Right atrium auricular region (tissue), 2 donors: ENCODE results near the gene CPLX1. TPM values are rescaled to one million over a fixed set of nuclear protein-coding genes. Genes with fewer than 3 reads are reported as not detected.

Source experiments
- DNase-seq: peaks from one replicate; pipeline ENCODE4 v3.0.0-alpha.2; 2019; ENCODE audit warnings: low spot score
- H3K27ac ChIP-seq, 2 donors: fragments of 200-600 bp; sonication (generic); 1 replicate in 1 of 2; 2 replicates in 1 of 2; pipeline ENCODE4 v1.5.1; 2016 to 2019
- H3K27me3 ChIP-seq, 2 donors: fragments of 200-600 bp; sonication (generic); one replicate each; pipeline versions ENCODE4 v1.5.1 to v1.6.0; 2017 to 2019
- H3K36me3 ChIP-seq: fragments of 200-600 bp; sonication (generic); one replicate; pipeline ENCODE4 v1.5.1; 2016
- H3K4me1 ChIP-seq, 2 donors: fragments of 200-600 bp; sonication (generic); one replicate each; pipeline versions ENCODE4 v1.5.1 to v1.6.0; 2017 to 2019
- H3K4me3 ChIP-seq, 2 donors: fragments of 200-600 bp; sonication (generic); 1 replicate in 1 of 2; 2 replicates in 1 of 2; pipeline ENCODE4 v1.5.1; 2017 to 2019; ENCODE audit warnings: mild to moderate bottlenecking in 1 of 2, moderate library complexity in 1 of 2
- H3K9me3 ChIP-seq, 2 donors: fragments of 200-600 bp; sonication (generic); one replicate each; pipeline ENCODE4 v1.5.1; 2019
- total RNA-seq, 2 donors: library from RNA; depleted of rRNA; stranded (reverse); fragments of >200 nt; gene quantifications; one replicate each; pipeline ENCODE4 v1.1.0, GENCODE V29; 2016
- TF ChIP-seq, protein P1 (sequence below), 2 donors: fragments of 200-600 bp; sonication (generic); IDR thresholded peaks; one replicate each; pipeline ENCODE4 v1.5.1; 2019; ENCODE audit warnings: antibody characterized with exemption in 2 of 2

The CPLX1 gene
- total RNA-seq, 2 donors from 2014 or later = 0.98 to 2.3 TPM

DNA sequence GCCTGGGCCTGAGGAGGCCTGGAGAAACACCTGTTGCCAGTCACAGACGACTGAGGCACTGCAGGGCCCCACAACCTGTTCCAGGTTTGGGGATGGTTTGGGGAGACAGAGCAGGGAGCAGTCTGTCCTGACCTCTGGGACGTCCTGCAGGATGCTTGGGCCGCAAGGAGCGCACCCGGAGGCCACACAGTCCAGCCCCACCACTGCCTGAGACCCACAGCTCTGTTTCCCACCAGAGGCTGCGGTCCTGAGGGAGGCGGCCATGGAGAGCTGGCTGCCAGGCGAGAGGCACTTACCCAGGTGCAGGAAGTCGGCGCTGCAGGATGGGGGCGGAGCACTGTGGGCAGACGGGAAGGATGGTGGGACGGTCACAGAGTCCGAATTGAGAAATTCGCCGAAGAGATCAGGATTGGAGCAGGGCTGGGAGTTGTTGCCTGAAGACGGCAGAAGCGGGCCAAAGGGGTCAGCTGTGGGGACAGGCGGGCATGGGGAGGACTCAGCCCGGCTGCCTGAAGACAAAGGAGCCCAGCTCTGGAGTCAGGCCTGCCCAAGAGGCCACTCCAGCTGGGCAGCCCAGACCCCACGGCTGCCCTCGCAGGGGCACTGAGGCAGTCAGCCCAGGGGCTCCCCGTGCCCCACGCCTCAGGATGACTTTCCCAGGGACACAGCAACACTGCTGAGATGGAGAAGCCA lies 40.3 kb upstream of the CPLX1 start:
- no peak for DNase-seq
- TF ChIP-seq, protein P1, sequence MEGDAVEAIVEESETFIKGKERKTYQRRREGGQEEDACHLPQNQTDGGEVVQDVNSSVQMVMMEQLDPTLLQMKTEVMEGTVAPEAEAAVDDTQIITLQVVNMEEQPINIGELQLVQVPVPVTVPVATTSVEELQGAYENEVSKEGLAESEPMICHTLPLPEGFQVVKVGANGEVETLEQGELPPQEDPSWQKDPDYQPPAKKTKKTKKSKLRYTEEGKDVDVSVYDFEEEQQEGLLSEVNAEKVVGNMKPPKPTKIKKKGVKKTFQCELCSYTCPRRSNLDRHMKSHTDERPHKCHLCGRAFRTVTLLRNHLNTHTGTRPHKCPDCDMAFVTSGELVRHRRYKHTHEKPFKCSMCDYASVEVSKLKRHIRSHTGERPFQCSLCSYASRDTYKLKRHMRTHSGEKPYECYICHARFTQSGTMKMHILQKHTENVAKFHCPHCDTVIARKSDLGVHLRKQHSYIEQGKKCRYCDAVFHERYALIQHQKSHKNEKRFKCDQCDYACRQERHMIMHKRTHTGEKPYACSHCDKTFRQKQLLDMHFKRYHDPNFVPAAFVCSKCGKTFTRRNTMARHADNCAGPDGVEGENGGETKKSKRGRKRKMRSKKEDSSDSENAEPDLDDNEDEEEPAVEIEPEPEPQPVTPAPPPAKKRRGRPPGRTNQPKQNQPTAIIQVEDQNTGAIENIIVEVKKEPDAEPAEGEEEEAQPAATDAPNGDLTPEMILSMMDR (IDR thresholded peaks at IDR 0.05) = no peak
- no peak overlapping the region for H3K27ac ChIP-seq

DNA sequence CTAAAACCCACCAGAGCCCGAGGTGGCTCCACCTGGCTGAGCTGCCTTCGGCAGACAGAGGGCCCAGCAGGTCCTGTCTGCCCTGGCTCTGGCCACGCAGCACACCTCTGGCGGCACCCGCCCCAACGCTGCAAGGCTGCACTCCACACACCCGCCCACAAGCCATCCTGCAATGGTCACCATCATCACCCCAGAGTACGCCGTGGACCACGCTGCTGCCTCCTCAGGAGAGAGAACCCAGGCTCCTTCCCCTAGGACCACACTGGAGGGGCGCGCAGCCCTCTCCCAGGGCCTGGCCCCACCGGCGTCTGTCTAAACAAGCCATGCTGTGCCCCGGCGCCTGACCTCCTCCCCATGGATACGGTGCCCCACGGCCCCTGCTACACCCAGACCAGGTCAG lies 39.6 kb upstream of the CPLX1 start:
- no peaks in the 10 kb centered on the region for H3K27me3 ChIP-seq
- H3K36me3 ChIP-seq = peaks cover 85% of the 10 kb centered on the region
- no peaks in the 10 kb centered on the region for H3K9me3 ChIP-seq
- no peaks in the 10 kb centered on the region for H3K4me1 ChIP-seq
- H3K27ac ChIP-seq = no peak overlapping the region
- DNase-seq = no peak
- TF ChIP-seq, protein P1 (IDR thresholded peaks at IDR 0.05) = no peak
- no peak overlapping the region for H3K4me3 ChIP-seq

More for the DNA sequence above, 40.3 kb upstream of the CPLX1 start:
- no peaks in the 10 kb centered on the region for H3K27me3 ChIP-seq
- H3K9me3 ChIP-seq = no peaks in the 10 kb centered on the region
- no peaks in the 10 kb centered on the region for H3K4me1 ChIP-seq
- H3K4me3 ChIP-seq = no peak overlapping the region
- H3K36me3 ChIP-seq = peaks cover 83% of the 10 kb centered on the region

DNA sequence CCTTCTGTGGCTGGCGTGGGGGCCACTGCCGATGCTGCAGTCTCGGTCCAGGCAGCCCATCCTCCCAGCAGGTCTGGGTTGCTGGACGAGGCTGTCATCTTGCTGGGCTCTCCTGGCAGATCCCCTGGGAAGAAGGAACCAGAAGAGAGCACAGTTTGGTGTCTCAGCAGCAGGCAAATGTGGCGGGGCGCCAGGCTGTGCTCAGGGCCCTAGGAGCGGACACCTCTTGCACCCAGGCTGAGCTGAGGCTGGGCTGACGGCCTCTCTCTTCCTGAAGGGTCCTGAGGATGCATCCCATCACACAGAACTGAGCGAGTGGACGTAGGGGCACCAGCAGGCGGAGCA lies 39.2 kb upstream of the CPLX1 start:
- TF ChIP-seq, protein P1 (IDR thresholded peaks at IDR 0.05) = no peak
- no peaks in the 10 kb centered on the region for H3K27me3 ChIP-seq

DNA sequence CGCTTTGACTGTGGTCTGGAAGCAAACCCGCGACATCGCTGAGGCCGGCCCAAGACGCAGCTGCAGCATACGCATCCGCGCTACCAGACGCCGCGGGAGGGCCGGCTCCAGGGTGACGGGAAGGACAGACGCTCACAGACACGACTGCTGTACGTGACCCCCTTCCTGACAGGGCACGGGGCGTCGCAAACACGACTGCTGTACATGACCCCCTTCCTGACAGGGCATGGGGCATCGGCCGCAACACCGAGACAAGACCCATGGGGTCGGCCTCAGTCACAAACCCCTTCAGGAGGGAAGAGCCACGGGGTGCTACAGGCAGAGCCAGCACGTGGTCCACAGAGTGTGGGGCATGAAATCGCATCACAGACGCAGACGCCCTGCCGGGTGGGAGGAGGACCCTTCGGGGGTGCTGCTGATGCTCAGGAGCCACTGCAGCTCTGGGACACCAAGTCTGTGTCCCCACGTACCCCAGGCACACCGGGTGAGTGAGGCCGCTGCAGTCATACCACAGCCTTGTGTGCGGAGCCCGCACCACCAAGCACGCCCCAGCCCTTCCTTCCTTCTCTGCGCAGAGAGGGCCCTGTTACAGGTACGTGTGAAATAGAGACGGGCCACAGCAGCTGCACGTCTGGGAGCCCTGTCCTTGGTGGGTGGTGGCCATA lies 38.7 kb upstream of the CPLX1 start:
- Histone ChIP-seq H3K27me3 (no peaks in the 10 kb centered on the region), H3K4me1 (no peaks in the 10 kb centered on the region), H3K4me3 (no peak overlapping the region), H3K9me3 (no peaks in the 10 kb centered on the region), H3K36me3 (peaks cover 79% of the 10 kb centered on the region), H3K27ac (no peak overlapping the region)
- TF ChIP-seq, protein P1 (IDR thresholded peaks at IDR 0.05) = no peak
- no peak for DNase-seq

More for the DNA sequence above, 39.2 kb upstream of the CPLX1 start:
- Histone ChIP-seq H3K4me3 (no peak overlapping the region), H3K4me1 (no peaks in the 10 kb centered on the region), H3K9me3 (no peaks in the 10 kb centered on the region), H3K36me3 (peaks cover 82% of the 10 kb centered on the region), H3K27ac (no peak overlapping the region)
- DNase-seq = no peak

DNA sequence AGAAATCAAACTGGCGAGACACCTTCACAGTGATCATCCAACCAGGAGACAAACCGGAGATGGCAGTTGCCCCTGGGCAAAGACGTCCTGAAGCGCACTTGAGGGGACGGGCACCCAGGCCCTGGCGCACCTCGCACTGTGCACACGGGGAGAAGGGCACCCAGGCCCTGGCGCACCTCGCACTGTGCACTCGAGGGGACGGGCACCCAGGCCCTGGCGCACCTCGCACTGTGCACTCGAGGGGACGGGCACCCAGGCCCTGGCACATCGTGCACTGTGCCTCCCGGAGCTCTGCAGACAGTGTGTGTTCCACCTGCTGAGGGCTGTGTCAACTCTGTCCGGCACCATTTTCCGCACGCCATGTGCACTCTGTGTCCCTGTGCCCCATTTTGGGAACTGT lies 34.6 kb upstream of the CPLX1 start:
- H3K36me3 ChIP-seq = peaks cover 72% of the 10 kb centered on the region
- no peaks in the 10 kb centered on the region for H3K27me3 ChIP-seq
- no peaks in the 10 kb centered on the region for H3K4me1 ChIP-seq
- no peak for DNase-seq
- no peak overlapping the region for H3K4me3 ChIP-seq
- H3K27ac ChIP-seq = no peak overlapping the region
- H3K9me3 ChIP-seq = no peaks in the 10 kb centered on the region
- TF ChIP-seq, protein P1 (IDR thresholded peaks at IDR 0.05) = no peak
